ENCODE data around the gene RGL3.
A peak's percentile ranks its signal among the peaks of the same experiment; 100 is the strongest.
"Not testable (repeated sequence)": the region's sequence is repeated elsewhere in the genome, so short reads cannot be mapped to it uniquely, and the experiment has no call there.

Gene RGL3

GRCh38 chr19:11356676-11357550 lies 62.2 kb downstream of the RGL3 start:
- Mint-ChIP-seq H3K27ac (no peak overlapping the region), H3K4me3 (no peak overlapping the region), H3K27me3 (peaks cover 11% of the 10 kb centered on the region), H3K4me1 (ENCODE audit: low read depth) (peaks cover 8% of the 10 kb centered on the region), H3K36me3 (ENCODE audit: low read depth) (no peaks in the 10 kb centered on the region), H3K9me3 (no peaks in the 10 kb centered on the region)
- no peak for DNase-seq

GRCh38 chr19:11356074-11356397 lies 63.1 kb downstream of the RGL3 start:
- peak overlapping the region; percentile 66 for H3K4me3 Mint-ChIP-seq
- peaks cover 11% of the 10 kb centered on the region for H3K27me3 Mint-ChIP-seq
- no peak for DNase-seq
- peaks cover 8% of the 10 kb centered on the region for H3K4me1 Mint-ChIP-seq (ENCODE audit: low read depth)
- no peaks in the 10 kb centered on the region for H3K36me3 Mint-ChIP-seq (ENCODE audit: low read depth)
- peak overlapping the region; percentile 55 for H3K27ac Mint-ChIP-seq
- H3K9me3 Mint-ChIP-seq = no peaks in the 10 kb centered on the region

GRCh38 chr19:11355160-11356073 lies 63.7 kb downstream of the RGL3 start, which contains the start of gene PLPPR2:
PLPPR2 (plus strand) TSS chr19:11355432; CDS start chr19:11357674, 2,242 bp downstream.
- Mint-ChIP-seq H3K9me3 (no peaks in the 10 kb centered on the region), H3K36me3 (ENCODE audit: low read depth) (no peaks in the 10 kb centered on the region), H3K4me1 (ENCODE audit: low read depth) (peaks cover 8% of the 10 kb centered on the region), H3K4me3 (peak within 1 kb of the TSS; percentile 66), H3K27ac (peak within 1 kb of the TSS; percentile 55), H3K27me3 (peaks cover 11% of the 10 kb centered on the region)
- peak; percentile 89 for DNase-seq

- not testable (repeated sequence) for DNase-seq; H3K4me1 Mint-ChIP-seq (ENCODE audit: low read depth); H3K36me3 Mint-ChIP-seq (ENCODE audit: low read depth); H3K4me3 Mint-ChIP-seq; H3K9me3 Mint-ChIP-seq; H3K27ac Mint-ChIP-seq
- peaks cover 11% of the 10 kb centered on the region for H3K27me3 Mint-ChIP-seq
These were observed 65.0 kb downstream of the RGL3 start for GRCh38 chr19:11354102-11354501.

GRCh38 chr19:11349171-11349570 lies 69.9 kb downstream of the RGL3 start:
- peaks cover 12% of the 10 kb centered on the region for H3K36me3 Mint-ChIP-seq (ENCODE audit: low read depth)
- H3K27ac Mint-ChIP-seq = no peak overlapping the region
- peaks cover 4% of the 10 kb centered on the region for H3K9me3 Mint-ChIP-seq
- DNase-seq = no peak
- H3K4me3 Mint-ChIP-seq = no peak overlapping the region
- no peaks in the 10 kb centered on the region for H3K27me3 Mint-ChIP-seq
- peaks cover 30% of the 10 kb centered on the region for H3K4me1 Mint-ChIP-seq (ENCODE audit: low read depth)

GRCh38 chr19:11347546-11348039 lies 71.5 kb downstream of the RGL3 start:
- DNase-seq = no peak
- no peaks in the 10 kb centered on the region for H3K27me3 Mint-ChIP-seq
- H3K4me3 Mint-ChIP-seq = peak overlapping the region; percentile 93
- peak overlapping the region; percentile 61 for H3K27ac Mint-ChIP-seq
- peaks cover 15% of the 10 kb centered on the region for H3K36me3 Mint-ChIP-seq (ENCODE audit: low read depth)
- peaks cover 4% of the 10 kb centered on the region for H3K9me3 Mint-ChIP-seq
- peaks cover 32% of the 10 kb centered on the region for H3K4me1 Mint-ChIP-seq (ENCODE audit: low read depth)

GRCh38 chr19:11346104-11346940 lies 72.8 kb downstream of the RGL3 start, which contains the start of the genes CCDC159 and TMEM205:
CCDC159 (plus strand) TSS chr19:11346519; CDS start chr19:11346607, 88 bp downstream.
TMEM205 (minus strand) TSS chr19:11346268; CDS start chr19:11345619, 649 bp downstream.
- DNase-seq = peak; percentile 98
- Mint-ChIP-seq H3K27me3 (no peaks in the 10 kb centered on the region), H3K27ac (peak within 1 kb of the TSS; percentile 93), H3K36me3 (ENCODE audit: low read depth) (peaks cover 20% of the 10 kb centered on the region), H3K4me1 (ENCODE audit: low read depth) (peaks cover 32% of the 10 kb centered on the region), H3K9me3 (peaks cover 4% of the 10 kb centered on the region), H3K4me3 (peak within 1 kb of the TSS; percentile 93)

- Mint-ChIP-seq H3K9me3 (peaks cover 4% of the 10 kb centered on the region), H3K27me3 (no peaks in the 10 kb centered on the region), H3K36me3 (ENCODE audit: low read depth) (peaks cover 20% of the 10 kb centered on the region), H3K4me3 (peak overlapping the region; percentile 93), H3K27ac (peak overlapping the region; percentile 93), H3K4me1 (ENCODE audit: low read depth) (peaks cover 32% of the 10 kb centered on the region)
- no peak for DNase-seq
These were observed 73.9 kb downstream of the RGL3 start for GRCh38 chr19:11345122-11345803.

All from activated T-cell treated with anti-CD3 and anti-CD28 coated beads, Interleukin-2, amount 50 U/mL, for 24 hours (primary cell).